Breast epithelium (tissue), 3 donors: ENCODE measurements around the gene CEP44.

ENCODE experiments used
- CTCF ChIP-seq, 3 donors: fragments of 450-650 bp; IDR thresholded peaks; one replicate each; pipeline ENCODE4 v1.5.1; 2016 to 2017; ENCODE audit warnings: antibody characterized with exemption in 3 of 3, mild to moderate bottlenecking in 3 of 3, moderate library complexity in 3 of 3
- POLR2A ChIP-seq: fragments of 450-650 bp; IDR thresholded peaks from one replicate; pipeline ENCODE4 v1.6.1; 2016; ENCODE audit warnings: antibody characterized with exemption, mild to moderate bottlenecking, moderate library complexity
- POLR2AphosphoS5 ChIP-seq, 3 donors: sonication (generic); formaldehyde crosslinking; IDR thresholded peaks; one replicate each; pipeline ENCODE4 v1.6.1; 2017; ENCODE audit warnings: antibody characterized with exemption in 3 of 3

DNA sequence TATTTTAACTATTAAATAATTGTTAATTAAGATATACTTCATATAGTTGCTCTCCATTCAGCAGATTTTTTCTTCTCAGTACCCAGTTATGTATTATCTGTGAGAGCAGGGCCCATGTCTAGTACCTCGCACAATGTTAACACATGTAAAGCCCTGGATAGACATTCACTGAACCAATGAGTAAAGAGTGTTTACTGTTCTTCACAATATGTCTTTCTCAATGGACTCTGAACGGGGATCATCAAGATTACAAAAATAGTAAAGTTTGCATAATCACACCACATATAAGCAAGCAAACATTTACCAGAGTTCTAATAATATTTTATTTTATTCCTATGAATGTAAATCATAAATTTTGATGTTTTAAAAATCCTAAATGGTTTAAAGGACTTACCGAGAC, 47.4 kb upstream of the CEP44 start:
- TF ChIP-seq POLR2AphosphoS5 (IDR thresholded peaks at IDR 0.05) (no peak), POLR2A (no peak), CTCF (IDR thresholded peaks at IDR 0.05) (no peak)
